ENCODE measurements around the gene KLF13.

Gene KLF13

DNA sequence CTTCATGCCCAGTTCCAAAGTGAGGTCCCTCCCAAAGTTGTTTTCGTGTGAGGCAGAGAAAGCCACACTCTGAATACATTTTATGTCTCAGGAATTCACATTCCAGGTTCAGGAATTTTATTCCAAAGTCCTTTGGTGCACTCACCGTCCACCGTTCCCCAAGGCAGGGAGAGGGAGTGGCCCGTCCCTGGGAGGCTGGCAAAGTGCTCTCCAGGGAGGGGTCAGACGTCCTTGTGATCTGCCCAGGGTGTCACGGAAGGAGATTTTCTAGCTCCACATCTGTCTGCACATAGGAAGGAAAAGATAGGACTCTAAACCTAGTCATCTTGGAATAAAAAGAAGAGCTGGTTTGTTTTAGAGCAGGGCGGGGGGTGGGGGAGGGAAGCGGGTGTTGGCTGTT, 47.9 kb downstream of the KLF13 start:
- no peak overlapping the region for H3K27ac ChIP-seq
- no peak for DNase-seq (ENCODE audit: low read depth, low spot score)

DNA sequence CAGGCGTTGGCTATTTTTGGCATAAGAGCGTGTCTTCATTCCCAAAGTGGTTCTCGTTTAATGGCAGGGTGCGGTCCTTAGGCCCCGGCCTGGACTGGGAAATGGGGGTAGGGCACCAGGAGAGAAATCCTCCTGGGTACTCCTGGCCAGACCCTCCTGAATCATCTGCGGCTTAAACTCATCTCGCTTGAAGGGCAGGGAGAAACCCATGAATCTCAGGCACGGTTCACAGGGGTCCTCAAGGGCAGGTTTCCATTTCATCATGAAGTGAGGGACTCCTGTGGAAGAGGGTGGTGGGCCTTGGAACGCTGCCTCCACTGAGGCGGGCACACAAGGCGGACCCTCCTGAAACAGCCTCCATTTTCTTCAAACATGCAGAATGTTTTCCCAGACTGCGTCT, 48.4 kb downstream of the KLF13 start:
- no peak for DNase-seq (ENCODE audit: low read depth, low spot score)
- H3K27ac ChIP-seq, result no peak overlapping the region

DNA sequence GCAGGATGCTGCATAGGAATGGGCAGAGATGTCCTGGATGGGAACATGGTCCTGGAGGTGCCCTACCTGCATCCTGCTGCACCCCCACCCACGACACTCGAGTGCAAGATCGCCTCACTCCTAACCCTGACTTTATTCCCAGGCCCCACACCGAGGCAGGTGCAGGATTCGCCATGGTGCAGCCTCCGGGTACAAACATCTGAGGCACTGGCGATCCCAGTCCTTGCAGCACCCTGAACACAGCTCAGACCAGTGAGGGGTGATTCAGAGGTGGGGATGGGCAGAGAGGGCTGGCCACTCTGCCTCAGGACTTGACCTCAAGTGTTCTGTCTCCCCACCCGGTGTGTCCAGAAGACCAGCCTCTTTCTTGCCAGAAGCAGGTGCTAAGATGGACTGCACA, 49.1 kb downstream of the KLF13 start:
- H3K27ac ChIP-seq, result no peak overlapping the region
- DNase-seq (ENCODE audit: low read depth, low spot score), result no peak

DNA sequence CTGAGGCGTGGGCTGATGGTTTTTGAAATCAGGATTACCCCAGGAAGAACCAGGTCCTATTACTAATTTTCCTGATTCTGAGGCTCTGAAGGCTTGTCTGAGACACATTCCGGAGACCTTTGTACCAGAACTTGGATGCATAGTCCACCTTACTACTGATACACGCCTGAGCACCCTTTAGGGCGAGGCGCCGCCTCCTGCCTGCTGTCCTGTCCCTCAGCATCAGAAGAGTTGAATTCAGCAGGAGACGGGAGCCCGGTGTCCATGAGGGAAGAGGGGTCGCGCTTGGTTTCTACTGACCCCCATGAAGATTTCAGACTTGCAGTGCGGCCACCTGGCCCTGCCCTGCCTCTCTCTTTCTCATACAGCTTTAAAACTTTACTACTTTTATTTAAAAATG, 49.9 kb downstream of the KLF13 start:
- no peak overlapping the region for H3K27ac ChIP-seq
- no peak for DNase-seq (ENCODE audit: low read depth, low spot score)

DNA sequence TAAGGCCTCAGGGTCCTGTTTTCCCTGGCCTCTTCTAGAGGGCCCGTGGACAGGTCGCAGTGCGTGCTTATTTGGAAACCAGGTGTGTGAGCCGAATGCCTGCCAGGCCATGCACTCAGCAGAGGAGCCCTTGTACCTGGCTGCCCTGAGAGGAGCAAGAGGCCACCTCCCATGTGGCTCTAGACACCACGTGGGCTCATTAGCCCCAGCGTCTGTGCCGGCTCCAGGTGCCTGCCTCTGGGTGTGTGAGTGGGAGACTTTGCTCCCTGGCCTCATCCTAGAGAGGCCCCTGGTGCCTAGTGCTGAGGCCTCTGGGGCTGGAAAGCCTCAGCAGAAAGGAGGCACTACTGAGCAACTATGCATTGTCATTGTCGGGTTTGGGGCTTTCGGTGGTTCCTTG, 50.4 kb downstream of the KLF13 start:
- H3K27ac ChIP-seq, result no peak overlapping the region
- no peak for DNase-seq (ENCODE audit: low read depth, low spot score)

DNA sequence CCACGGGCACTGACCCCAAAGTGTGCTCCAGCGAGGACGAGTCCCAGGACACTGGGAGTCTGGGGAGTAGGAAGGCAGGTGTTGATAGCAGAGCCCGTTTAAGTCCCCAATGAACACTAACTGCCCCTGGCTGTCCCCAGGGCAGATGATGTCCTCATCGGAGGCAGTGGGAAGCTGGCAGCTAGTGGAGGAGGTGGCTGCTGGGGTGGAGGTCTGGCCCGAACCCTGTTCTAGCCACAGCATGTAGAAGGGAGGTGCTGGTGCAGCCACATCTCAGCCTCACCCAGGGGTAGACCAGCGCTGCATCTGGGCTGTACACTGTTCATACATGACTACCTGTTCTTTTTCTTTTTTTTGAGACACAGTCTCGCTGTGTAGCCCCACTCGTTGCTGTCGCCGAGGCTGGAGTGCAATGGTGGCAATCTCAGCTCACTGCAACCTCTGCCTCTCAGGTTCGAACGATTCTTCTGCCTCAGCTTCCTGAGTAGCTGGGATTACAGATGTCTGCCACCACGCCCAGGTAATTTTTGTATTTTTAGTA, 51.8 kb downstream of the KLF13 start:
- DNase-seq (ENCODE audit: low read depth, low spot score), result no peak
- H3K27ac ChIP-seq, result no peak overlapping the region

DNA sequence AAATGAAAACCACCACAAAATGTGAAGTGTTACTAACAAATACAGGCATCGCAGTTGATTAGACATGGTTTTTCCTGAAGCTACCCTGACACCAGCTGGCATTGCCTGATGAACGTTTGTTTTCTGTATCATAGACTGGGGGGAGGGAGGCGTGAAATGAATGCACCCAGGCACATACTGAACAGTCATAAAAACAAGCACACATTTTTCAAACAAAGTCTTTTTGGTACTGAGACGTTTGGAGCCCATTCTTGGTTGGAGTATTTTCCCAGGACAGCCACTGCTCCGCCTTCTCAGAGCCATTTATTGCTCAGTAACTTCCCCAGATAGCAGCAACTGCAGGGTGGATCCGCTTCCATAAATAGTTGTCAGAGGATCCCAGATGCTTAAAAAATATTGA, 52.4 kb downstream of the KLF13 start:
- no peak for DNase-seq (ENCODE audit: low read depth, low spot score)
- no peak overlapping the region for H3K27ac ChIP-seq

DNA sequence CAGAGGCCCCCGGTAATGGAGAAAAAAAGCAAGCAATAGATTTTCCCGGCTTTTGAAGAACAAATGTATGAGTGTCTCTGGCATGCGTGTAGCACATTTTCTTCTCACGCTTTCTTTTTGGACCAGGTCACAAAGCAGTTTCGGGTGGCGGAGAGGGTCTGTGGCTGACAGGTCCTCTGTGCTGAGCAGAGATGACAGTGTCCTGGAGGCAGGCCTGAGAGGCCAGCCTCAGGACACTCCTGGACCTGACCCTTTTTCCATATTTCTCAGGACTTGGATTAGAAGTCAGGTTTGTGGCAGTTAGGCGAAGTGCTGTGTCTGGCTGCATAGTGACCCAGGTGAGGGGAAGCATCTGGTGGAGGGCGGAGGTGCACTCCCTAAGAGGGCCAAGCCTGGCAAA, 52.9 kb downstream of the KLF13 start:
- no peak overlapping the region for H3K27ac ChIP-seq
- no peak for DNase-seq (ENCODE audit: low read depth, low spot score)

DNA sequence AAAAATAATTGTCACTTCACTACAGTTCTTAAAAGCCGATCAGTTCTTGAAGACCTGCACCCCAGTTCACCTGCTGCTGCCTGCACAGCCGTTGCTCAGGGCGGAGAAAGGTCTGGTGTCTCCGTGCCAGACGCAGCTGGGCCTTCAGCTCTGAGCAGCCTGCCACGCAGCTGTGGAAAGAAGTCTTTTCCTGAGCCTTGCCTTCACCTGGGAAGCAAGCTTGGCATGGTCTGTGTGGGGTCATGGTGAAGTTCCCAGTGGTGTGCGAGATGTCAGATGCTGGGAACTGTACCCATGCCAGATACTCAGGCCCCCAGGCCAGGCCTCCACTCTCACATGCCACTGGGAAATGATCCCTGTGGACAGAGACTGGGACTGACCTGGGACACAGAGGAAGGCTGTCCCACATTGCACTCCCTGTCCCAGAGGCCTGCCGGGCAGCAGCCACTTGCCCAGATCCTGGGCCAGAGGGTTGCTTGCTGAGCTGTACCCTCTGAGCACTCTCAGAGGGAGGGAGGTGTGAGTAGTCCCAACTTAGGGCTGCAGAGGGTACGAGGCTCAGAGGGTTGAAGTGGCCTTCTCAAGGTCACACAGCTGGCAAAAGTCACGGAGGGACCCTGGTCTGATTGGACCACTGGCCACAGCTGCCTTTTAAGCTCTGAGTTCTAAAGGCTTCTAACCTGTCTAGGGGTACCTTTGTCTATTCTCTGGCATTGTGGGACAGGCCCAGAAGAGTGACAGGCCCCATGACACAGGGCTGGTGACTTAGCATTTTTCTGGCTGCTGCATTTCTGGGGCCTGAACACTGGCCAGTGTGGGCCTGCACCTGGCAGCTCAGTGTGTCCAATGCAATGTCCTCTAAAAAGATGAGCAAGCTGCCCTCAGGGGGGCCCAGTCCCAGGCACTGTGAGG, 55.4 kb downstream of the KLF13 start:
- no peak overlapping the region for H3K27ac ChIP-seq
- DNase-seq (ENCODE audit: low read depth, low spot score), result no peak

DNA sequence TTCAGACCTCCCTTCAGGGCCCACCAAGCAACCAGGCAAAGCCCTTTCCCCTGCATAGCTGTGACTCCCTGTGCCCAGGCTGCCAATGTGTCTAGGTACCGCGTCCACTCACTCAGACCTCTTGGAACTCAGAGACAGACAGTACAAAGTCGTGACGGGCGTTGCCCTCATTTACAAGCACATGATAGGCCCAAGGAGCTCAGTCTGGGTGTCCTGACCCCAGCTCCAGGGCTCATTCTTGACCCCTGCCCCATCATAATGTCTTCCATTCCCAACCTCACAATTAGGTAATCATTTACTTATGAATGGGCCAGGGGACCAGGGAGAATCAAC, 56.0 kb downstream of the KLF13 start:
- no peak for DNase-seq (ENCODE audit: low read depth, low spot score)
- no peak overlapping the region for H3K27ac ChIP-seq

DNA sequence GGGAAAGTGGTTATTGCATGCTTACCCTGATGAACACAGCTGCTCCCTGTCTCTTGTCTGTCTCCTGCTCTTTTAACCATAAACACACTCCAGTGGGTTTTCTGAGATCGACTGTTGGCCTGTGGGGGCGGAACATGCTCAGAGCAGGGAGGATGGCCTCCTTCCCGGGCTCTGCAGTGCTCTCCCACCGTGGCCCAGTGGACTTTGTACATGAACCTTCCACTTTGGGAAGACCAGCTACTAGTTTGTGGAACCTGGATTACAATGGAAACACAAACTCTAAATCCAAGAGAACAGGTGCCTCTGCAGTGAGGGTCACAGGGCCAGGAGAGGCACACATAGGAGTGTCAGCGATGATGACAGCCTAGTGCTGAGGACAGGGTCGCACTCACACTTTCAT, 56.5 kb downstream of the KLF13 start:
- no peak for DNase-seq (ENCODE audit: low read depth, low spot score)

DNA sequence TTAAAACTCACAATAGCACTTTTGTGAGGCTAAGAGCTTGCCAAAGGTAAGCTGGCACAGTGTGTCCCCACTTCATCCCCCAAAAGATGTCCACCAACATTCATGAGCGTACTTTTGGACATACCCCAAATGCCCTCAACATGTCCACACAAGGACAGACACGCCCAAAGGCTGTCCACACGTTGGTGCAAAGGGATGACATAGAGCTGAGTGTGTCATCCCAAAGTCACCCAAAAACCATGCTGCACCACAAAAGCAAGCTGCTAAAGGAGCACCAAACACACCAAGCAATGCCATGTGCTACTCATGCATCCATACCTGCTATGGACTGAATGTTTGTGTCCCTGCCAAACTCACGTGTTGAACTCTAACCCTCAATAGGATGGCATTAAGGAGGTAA, 57.9 kb downstream of the KLF13 start:
- DNase-seq (ENCODE audit: low read depth, low spot score), result no peak
- H3K27ac ChIP-seq, result peak overlapping the region; percentile 5

More for the DNA sequence above, 56.5 kb downstream of the KLF13 start:
- no peak overlapping the region for H3K27ac ChIP-seq

DNA sequence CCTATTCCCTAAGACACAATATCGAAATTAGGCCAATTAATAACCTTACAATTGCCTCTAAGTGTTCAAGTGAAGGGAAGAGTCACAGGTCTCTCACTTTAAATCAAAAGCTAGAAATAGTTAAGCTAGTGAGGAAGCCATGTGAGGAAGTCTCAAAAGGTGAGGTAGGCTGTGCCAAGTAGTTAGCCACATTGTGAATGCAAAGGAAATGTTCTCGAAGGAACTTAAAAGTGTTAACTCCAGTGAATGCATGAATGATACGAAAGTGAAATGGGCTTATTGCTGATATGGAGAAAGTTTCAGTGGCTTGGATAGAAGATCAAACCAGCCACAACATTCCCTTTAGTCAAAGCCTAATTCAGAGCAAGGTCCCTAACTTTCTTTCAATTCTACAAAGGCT, 59.1 kb downstream of the KLF13 start:
- no peak overlapping the region for H3K27ac ChIP-seq

DNA sequence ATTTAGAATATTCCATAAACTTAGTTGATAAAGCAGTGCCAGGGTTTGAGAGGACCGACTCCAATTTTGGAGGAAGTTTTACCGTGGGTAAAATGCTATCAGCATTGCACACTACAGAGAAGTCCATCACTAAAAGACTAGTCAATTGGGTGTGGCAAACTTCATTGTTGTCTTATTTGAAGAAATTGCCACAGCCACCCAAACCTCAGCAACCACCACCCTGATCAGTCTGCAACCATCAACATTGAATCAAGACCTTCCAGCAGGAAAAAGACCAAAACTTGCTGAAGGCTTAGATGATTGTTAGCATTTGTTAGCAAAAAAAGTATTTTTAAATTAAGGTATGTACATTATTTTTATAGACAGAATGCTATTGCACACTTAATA, 60.5 kb downstream of the KLF13 start:
- no peak for DNase-seq (ENCODE audit: low read depth, low spot score)
- H3K27ac ChIP-seq, result no peak overlapping the region

More for the DNA sequence above, 59.1 kb downstream of the KLF13 start:
- no peak for DNase-seq (ENCODE audit: low read depth, low spot score)

DNA sequence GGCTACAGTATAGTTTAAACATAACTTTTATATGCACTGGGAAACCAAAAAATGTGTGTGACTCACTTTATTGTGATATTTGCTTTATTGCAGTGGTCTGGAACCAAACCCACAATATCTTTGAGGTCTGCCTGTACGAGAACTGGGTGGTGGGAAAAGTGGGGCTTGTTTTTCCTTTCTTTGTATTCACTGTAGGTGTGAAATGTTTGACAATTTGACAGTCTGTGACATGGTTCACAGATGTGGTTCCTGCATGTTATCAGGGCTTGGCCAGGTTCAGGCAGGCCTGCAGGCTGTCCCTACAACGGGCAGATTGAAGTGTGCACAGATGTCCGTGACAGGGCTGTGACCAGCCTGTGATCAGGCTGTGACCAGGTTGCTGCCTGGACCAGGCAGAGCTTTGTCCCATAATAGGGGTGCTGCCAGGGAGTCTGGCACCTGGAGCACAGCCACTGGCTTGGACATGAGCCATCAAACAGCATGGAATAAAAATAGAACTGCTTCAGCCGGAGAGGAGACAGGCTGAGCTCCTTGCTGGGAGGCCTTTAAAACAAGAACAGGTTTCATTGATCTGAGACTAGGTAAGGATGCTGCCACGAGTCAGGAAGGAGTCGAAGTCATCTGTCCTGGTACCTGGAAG, 61.0 kb downstream of the KLF13 start:
- no peak for DNase-seq (ENCODE audit: low read depth, low spot score)
- H3K27ac ChIP-seq, result no peak overlapping the region

DNA sequence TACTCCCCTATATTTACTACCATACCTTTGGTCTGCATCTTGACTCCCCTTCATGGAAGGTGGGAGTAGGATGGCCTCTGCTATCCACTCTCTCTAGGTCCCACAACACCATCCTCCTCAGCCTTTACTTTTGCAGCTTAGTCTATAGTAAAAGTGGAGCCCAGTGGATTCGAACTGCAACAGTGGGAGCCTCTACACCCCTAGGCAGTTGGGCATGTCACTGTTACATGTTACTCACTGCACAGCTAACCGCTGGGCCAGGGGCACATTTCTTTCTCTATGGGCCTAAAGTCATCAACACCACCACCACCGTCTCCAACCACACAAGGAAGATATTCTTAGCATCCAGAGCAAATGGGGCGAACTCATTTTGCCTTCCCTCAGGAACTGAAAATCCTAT, 62.9 kb downstream of the KLF13 start:
- no peak for DNase-seq (ENCODE audit: low read depth, low spot score)
- H3K27ac ChIP-seq, result no peak overlapping the region

DNA sequence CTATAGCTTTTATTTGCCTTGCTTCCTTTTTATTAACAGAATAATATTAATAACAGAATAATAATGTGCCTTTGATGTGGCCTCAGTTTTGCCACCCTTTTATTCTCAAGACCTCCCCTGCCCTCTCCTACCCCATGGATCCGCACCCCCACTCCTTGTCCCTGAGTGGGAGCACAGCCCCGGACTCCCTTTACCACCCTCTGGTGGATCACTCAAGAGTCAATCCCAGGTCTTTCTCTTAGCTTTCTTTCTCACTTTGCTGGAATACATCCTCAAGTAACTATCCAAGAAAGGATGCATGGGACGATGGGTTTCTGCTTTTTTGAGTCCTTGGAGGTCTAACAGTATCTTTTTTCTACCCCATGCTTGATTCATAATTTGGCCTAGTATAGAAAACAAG, 63.4 kb downstream of the KLF13 start:
- no peak for DNase-seq (ENCODE audit: low read depth, low spot score)
- H3K27ac ChIP-seq, result no peak overlapping the region

DNA sequence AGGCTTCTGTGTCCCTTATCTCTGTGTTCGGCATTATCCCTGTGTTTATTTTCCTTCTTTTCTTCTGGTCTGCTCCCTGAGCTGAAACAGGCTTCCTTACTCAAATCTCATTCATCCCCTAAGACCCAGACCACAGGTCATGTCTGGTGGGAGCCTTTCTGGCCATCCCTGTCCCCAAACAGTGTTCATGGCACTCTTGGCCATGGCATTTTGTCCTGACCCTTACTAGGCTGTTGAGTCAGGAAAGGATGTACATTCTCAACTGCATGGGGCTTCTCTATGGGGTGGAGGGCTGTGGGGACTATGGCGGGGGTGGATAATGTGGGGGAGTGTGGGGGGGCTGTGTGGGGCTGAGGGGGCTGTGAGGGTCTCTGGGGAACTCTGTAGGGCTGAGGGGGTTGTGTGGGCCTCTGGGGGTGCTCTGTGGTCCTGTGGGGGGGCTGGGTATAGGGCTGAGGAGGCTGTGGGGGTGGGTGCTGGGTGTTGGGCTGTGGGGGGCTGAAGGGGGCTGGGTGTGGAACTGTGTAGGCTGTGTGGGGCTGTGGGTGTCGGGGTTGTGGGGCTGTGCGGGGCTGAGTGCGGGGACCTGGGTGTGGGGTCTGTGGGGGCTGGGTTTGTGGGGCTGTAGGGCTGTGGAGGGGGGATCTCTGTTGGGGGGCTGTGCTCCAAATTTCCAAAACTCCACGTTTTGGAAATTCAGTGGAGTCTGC, 64.3 kb downstream of the KLF13 start:
- DNase-seq (ENCODE audit: low read depth, low spot score), result no peak
- no peak overlapping the region for H3K27ac ChIP-seq

DNA sequence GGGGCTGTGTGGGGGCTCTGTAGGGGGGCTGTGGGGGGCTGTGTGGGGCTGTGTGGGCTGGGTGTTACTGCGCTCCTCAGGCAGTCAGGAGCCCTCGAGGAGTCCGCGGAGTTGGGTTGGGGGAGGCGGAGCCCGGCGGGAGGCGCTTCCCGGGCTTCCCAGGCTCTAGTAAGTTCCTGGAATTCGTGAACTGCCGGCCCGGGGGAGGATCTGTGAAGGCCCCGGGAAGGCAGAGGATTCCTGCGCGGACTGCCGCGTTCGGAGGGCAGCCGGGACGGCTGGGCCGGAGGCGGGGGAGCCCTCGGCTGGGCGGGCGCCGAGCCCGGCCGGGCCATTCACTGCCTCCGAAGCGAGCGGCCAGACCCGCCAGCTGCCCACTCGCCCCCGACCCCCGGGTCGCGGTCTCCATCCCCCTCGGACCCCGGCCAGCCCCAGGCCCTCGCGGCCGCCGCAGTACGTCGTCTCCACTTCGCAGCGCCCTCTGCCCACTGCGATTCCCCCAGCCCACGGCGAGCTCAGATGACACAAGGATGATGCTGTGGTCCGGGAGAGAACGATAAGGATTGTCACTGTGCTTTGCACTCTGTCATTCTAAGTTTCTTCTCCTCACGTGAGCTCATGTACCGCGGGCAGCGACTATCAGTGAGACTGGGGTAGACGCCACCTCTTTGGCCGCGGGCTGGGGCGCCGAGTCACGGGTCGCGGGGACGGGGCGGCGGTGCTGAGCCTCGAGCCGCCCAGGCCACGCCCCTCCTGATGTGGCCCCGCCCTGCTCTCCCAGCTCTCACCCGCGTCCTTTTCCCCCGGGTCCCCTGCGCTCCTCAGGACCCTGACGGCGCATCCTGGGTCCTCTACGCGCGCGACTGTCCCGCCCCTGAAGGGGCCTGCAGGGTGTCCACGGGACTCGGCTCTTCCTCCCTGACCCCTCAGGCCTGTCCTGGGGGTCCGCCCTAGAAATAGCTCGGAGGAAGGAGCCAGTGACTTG, 65.3 kb downstream of the KLF13 start:
- no peak overlapping the region for H3K27ac ChIP-seq
- no peak for DNase-seq (ENCODE audit: low read depth, low spot score)
